ENCODE data around the gene TMEM273.
A peak's percentile ranks its signal among the peaks of the same experiment; 100 is the strongest.

The TMEM273 gene, protein sequence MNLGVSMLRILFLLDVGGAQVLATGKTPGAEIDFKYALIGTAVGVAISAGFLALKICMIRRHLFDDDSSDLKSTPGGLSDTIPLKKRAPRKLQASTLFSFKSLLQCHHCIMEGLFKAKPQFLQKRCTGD

DNA sequence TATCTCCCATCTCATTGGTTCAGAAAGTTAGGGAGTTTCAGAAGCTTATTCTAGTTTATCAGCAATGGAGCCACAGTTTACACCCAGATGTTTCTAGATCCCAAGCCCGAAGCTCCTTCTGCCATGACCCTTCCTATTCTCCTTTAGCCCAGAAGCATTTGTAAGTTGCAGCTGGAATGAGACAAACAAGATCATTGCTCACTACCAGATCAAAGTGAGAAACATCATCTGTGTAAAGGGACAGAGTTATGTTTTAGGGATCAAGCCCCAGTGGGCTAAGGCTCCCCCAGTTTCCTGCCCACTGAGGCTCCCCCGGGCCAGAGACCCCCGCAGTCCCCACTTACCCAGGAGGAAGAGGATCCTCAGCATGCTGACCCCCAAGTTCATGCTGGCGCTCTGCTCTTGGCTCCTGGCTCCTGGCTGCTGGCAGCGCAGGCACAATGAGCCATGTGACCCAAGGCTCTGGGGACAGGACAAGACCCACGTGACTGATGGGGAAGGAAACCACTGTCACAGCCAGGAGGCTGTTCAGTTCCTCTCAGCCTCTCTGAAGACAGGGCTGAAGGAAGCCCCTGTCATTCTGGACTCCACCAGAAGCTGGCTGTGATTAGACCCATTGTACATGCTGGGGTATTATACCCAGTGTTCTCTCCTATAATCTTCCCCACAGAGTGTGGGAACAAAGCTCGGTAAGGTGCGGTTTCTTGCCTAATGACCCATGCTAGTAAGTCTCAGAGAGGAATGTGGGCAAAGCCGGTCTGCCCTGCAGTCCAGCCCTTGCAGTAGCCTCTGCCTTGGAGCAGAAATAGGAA lies at the start of gene TMEM273:
TMEM273 (minus strand) TSS at position 442 of the 812 bp plus-strand sequence; CDS start at position 387, 55 bp downstream.
- DNase-seq: peak; percentile 22

GRCh38 chr10:49237985-49238384 lies 49.8 kb upstream of the TMEM273 start:
- DNase-seq: no peak

GRCh38 chr10:49235392-49235791 lies 47.2 kb upstream of the TMEM273 start:
- no peak for DNase-seq

DNA sequence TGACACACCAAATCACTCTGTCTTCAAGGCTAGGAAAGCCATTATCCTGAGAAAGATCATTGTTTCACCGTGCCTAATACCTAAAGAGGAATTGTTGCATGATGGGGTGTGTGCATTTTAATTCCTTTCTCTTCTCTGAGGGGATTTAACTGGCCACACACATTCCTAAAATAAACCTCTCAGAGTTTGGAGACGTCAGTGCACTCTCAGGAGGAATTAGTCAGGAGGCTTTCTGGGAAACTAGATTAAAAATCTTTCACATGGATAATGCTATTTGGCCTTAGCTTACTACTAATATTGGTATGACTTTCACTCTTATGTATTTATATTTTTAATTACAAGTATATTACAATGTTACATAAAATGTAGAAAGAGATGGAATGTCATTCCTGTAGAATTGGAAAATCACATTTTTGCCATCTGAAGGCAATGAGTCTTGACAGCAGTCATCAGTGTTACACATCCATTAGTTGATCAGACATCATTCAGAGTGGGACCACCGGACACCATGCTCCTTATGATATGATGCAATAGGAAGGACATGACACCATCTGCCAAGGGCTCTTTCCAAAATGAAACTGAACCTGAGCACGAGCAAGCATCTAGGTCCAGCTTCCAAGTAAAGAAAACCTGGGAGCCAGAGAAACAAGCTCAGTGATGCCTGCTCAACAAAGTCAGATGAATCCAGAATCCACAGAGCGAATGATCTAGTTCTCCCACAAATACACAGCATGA lies 43.1 kb upstream of the TMEM273 start:
- no peak for DNase-seq

DNA sequence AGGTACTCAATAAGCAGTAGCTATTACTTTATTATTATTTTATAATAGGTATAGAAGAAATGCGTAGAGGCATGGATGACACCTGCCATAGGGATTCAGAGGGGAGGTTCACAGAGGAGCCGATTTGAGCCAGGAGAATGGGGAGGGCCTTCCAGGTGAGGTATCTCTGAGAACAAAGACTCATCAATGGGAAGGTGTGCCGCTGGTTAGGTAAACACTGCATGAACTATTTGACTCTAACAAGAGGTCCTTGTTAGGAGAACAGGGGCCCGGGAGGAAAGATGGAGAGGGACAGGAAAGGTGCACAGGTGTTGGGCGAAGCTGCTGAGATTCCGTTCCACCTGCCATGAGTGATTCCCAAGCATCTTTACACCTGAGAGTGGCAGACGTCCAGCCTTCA lies 41.8 kb upstream of the TMEM273 start:
- no peak for DNase-seq

GRCh38 chr10:49228677-49229076 lies 40.5 kb upstream of the TMEM273 start:
- no peak for DNase-seq

DNA sequence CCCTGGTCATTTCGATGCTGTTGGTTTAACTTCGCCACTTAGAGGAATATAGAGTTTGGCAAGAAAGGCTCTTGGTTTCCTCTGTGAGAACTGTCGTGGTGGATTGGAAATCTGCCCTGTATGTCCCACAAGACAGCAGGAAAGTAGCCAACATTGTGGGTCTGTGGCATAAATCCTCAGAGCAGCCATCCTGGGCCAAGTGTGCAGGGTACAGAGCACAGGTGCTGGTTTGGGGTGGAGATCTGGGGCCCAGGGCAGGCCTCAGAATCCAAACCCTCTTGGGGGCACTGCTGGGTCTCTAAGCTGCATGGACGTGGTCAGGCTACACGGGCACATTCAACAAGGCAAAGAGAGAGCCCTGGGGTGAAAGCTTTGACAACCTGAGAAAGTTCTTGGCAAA lies 39.2 kb upstream of the TMEM273 start:
- no peak for DNase-seq

DNA sequence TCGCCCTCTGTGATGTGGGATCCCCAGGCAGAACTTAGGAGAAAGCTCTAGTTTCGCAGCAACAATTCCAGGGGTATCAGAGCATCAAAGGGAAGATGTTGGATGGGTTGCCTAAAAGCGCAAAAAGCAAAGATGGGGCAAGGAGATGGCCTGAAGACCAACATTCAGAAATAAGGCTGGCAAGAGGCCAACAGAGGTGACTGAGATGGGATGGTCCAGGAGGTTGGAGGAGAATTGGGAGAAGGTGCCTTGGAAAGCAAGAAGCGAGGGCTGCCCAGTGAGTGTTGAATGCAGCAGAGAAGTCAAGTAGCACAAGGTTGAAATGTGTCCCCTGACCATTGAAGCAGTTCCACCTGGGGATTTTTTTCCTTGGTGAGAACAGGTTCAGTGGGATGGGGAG lies 38.4 kb upstream of the TMEM273 start:
- no peak for DNase-seq

DNA sequence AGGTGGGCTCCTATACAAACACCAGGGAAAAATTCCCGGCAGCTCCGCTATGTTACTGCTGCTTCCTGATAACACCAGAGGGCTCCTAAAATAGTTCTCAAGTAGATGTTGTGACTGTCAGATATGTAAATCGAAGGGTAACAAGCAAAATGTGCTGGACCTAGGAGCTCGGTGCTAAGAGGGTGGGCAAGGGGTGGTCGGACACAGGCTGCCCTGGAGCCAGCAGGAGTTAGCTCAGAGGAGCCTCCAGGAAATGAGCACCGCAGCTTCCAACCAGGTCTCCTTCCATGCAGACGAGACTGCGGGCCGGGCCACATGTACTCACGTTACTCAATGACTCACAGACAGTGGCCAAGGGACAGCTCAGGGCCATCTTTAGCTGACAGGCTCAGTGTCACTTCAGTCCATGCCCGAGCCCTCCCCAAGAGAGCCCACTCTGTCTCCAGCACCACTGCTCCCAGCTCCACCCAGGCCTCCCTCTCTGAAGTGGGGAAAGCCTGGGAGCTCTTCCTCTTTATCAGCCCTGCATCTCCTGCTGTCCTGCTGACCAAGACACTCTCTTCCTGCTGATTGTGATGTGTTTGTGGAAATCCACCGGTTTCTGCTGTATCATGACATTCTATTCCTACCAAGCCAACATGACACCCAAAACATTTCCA lies 37.2 kb upstream of the TMEM273 start:
- DNase-seq: no peak

GRCh38 chr10:49223205-49223604 lies 35.0 kb upstream of the TMEM273 start:
- no peak for DNase-seq

DNA sequence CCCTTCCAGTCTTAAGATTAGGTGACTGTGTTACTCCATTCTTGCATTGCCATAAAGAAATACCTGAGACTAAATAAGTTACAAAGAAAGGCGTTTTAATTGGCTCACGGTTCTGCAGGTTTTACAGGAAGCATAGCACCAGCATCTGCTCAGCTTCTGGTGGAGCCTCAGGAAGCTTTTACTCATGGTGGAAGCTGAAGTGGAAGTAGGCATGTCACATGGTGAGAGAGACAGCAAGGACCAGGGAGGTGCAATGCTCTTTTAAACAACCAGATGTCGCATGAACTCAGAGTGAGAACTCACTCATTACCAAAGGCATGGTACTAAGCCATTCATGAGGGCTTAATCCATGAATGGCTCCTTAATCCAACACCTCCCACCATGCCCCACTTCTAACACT lies 34.0 kb upstream of the TMEM273 start:
- DNase-seq: no peak

GRCh38 chr10:49220679-49221078 lies 32.5 kb upstream of the TMEM273 start:
- DNase-seq: no peak

DNA sequence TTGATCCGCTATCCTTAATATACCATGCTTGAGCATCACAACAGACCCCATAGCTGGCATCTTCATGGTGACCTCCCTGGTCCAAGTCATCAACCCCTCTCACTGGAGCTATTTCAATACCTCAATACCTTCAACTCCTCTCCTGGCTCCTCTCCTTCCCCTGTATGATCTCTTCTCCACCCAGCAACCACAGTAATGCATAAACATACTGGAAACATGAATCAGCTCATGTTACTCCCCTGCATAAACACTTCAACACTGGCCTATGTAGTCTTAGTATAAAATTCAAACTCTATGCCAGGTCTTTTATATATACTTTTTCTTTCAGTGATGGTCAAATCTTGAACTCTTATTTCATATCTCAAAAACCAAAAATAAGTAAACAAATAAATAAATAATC lies 31.8 kb upstream of the TMEM273 start:
- DNase-seq: no peak

GRCh38 chr10:49219248-49219647 lies 31.1 kb upstream of the TMEM273 start:
- DNase-seq: no peak

GRCh38 chr10:49218480-49218879 lies 30.3 kb upstream of the TMEM273 start:
- DNase-seq: no peak

DNA sequence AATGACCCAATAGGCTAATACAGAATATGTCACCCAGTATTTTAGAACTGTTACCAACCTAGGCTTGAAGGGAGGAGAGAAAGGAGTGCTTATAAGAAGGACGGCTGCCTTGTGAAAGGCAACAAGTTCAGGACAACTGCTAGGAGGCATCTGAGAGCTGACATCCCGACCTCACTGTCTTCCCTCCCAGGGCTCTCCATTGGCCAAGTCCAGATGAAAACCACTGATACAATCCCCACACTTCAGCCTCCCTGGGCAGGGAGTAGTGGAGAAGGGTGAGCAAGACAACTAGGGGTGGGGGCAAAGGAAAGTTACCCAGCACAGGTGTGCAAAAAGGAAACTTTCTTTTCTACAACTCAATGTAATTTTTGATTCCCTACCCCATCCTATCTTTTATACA lies 29.5 kb upstream of the TMEM273 start:
- DNase-seq: no peak

DNA sequence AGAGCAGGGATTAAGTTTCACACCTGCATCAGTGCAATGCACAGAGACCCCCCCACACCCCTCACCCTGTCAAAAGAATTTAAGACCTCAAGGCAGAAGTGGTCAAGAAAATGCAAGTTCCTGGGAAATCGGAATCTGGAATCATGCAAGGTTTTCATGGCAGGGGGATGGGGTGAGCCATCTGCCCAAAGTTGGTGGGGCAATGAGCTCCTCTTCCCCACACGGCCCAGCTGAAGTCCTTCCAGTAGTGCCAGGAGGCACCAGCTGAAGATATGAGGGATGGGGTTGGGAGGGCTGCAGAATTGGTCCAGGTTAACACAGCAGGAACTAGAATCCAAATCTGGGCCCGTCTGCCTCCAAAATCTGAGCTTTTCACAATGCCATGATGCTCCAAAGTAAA lies 25.0 kb upstream of the TMEM273 start:
- DNase-seq: no peak

GRCh38 chr10:49212783-49213182 lies 24.6 kb upstream of the TMEM273 start:
- no peak for DNase-seq

DNA sequence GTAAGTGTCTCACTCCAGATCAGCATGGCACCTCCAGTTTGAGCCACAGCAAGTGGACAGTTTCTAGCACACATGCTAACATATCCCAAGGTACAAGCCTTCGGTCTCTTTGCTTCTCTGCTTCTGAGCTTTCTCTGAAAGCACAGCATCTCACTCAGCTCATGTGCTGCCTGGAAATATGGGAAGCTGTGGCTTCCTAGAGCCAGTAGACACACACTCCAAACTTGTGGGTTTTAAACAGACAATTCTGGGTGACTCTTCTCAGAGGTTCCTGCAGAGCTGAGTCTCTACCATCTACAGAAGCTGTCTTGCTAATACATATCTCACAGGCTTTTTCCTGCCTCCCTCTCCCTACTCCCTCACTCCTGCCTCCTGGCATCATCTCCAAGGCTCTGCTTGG lies 23.9 kb upstream of the TMEM273 start:
- no peak for DNase-seq

- no peak for DNase-seq
Measured at GRCh38 chr10:49208996-49209395, 20.8 kb upstream of the TMEM273 start.

GRCh38 chr10:49207936-49208487 lies 19.8 kb upstream of the TMEM273 start:
- no peak for DNase-seq

GRCh38 chr10:49207113-49207512 lies 18.9 kb upstream of the TMEM273 start:
- no peak for DNase-seq

- DNase-seq: no peak
Measured at GRCh38 chr10:49205206-49205605, 17.0 kb upstream of the TMEM273 start.

All from activated T-cell treated with anti-CD3 and anti-CD28 coated beads, Interleukin-2, amount 50 U/mL, for 1 hour (primary cell).